Chondrocyte (in vitro differentiated cells): ENCODE results near the gene MARVELD2. TPM values are rescaled to one million over a fixed set of nuclear protein-coding genes. Genes with fewer than 3 reads are reported as not detected.
"Not testable (repeated sequence)": the region's sequence is repeated elsewhere in the genome, so short reads cannot be mapped to it uniquely, and the experiment has no call there.

Source experiments
- DNase-seq: peaks from one replicate; pipeline ENCODE4 v3.0.0; 2021; ENCODE audit warnings: mixed read lengths, low spot score
- H3K27ac Mint-ChIP-seq: one replicate; pipeline ENCODE4 v1.8.0; 2021; ENCODE audit warnings: mild to moderate bottlenecking, moderate library complexity, mixed read lengths; ENCODE audit not compliant: unreplicated experiment
- H3K27me3 Mint-ChIP-seq: 2 replicates; pipeline ENCODE4 v1.8.0; 2021; ENCODE audit warnings: low read depth, mixed read lengths
- H3K36me3 Mint-ChIP-seq: 2 replicates; pipeline ENCODE4 v1.8.0; 2021; ENCODE audit warnings: low read depth, mixed read lengths
- H3K4me1 Mint-ChIP-seq: 2 replicates; pipeline ENCODE4 v1.8.0; 2021; ENCODE audit warnings: low read depth, mild to moderate bottlenecking, mixed read lengths
- H3K4me3 Mint-ChIP-seq: one replicate; pipeline ENCODE4 v1.8.0; 2021; ENCODE audit warnings: mild to moderate bottlenecking, moderate library complexity, mixed read lengths; ENCODE audit not compliant: unreplicated experiment
- H3K9me3 Mint-ChIP-seq: 2 replicates; pipeline ENCODE4 v1.8.0; 2021; ENCODE audit warnings: low read depth, mixed read lengths
- CTCF ChIP-seq: fragments of 200-600 bp; sonication (generic); IDR thresholded peaks from 2 replicates; pipeline ENCODE4 v1.5.0; 2021; ENCODE audit warnings: antibody characterized with exemption, mild to moderate bottlenecking, moderate library complexity
- total RNA-seq: library from RNA; stranded (reverse); gene quantifications from 3 replicates; pipeline ENCODE4 v1.2.1, GENCODE V29; 2021

Gene MARVELD2
- total RNA-seq, 1 donor from 2014 or later: 2.0 TPM

DNA sequence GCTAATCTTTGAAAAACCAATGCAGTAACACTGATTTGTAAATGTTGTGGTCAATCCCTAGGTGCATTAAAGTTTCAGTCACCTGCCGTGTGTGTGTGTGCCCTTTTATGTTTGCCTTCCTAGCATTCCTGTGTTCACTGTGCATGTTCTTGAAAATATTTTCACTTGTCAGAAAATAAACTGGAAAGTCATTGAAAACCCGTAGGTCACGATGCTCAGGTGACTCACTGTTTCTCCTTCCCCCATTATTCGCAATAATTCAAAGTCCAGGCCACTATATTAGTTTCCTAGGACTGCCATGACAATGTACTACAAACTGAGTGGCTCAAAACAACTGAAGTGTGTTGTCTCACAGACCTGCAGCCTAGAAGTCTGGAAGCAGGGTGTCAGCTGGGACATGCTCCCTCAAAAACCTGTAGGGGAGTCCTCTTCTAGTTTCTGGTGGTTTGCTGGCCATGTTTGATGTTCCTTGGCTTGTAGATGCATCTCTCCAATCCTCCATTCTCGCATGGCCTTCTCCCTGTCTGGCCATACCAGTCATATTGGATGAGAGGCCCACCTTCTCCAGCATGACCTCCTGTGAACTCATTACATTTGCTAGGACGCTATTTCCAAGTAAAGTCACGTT is 29.3 kb downstream of the MARVELD2 start:
- TF ChIP-seq CTCF: no peak
- Mint-ChIP-seq H3K4me3 (no peak overlapping the region), H3K4me1 (peaks cover 9% of the 10 kb centered on the region), H3K36me3 (no peaks in the 10 kb centered on the region), H3K27me3 (no peaks in the 10 kb centered on the region), H3K27ac (no peak overlapping the region), H3K9me3 (no peaks in the 10 kb centered on the region)
- DNase-seq: no peak

- no peak overlapping the region for H3K27ac Mint-ChIP-seq
- no peak for DNase-seq
- H3K9me3 Mint-ChIP-seq: no peaks in the 10 kb centered on the region
- H3K27me3 Mint-ChIP-seq: no peaks in the 10 kb centered on the region
- no peak for TF ChIP-seq CTCF
- H3K4me3 Mint-ChIP-seq: no peak overlapping the region
- H3K4me1 Mint-ChIP-seq: peaks cover 3% of the 10 kb centered on the region
- H3K36me3 Mint-ChIP-seq: no peaks in the 10 kb centered on the region
Measured at GRCh38 chr5:69449511-69449910, 34.6 kb downstream of the MARVELD2 start.

- no peak for TF ChIP-seq CTCF
- Mint-ChIP-seq H3K9me3 (no peaks in the 10 kb centered on the region), H3K27me3 (no peaks in the 10 kb centered on the region), H3K36me3 (no peaks in the 10 kb centered on the region), H3K27ac (peak overlapping the region; percentile 55), H3K4me3 (no peak overlapping the region), H3K4me1 (peaks cover 3% of the 10 kb centered on the region)
- DNase-seq: no peak
Measured at GRCh38 chr5:69450116-69450515, 35.2 kb downstream of the MARVELD2 start.

DNA sequence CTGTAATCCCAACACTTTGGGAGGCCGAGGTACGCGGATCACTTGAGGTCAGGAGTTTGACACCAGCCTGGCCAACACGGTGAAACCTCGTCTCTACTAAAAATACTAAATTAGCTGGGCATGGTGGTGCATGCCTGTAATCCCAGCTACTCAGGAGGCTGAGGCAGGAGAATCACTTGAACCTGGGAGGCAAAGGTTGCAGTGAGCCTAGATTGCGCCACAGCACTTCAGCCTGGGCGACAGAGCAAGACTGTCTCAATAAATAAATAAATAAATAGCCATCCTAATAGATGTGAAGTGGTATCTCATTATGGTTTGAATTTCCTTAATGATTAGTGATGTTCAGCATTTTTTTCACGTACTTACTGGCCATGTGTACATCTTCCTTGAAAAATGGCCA is 35.6 kb downstream of the MARVELD2 start:
- H3K4me3 Mint-ChIP-seq, H3K4me1 Mint-ChIP-seq, H3K36me3 Mint-ChIP-seq, DNase-seq, H3K9me3 Mint-ChIP-seq, H3K27me3 Mint-ChIP-seq: not testable (repeated sequence)
- H3K27ac Mint-ChIP-seq: peak overlapping the region; percentile 55

- no peaks in the 10 kb centered on the region for H3K36me3 Mint-ChIP-seq
- H3K27ac Mint-ChIP-seq: no peak overlapping the region
- no peak for TF ChIP-seq CTCF
- no peak overlapping the region for H3K4me3 Mint-ChIP-seq
- peaks cover 3% of the 10 kb centered on the region for H3K4me1 Mint-ChIP-seq
- DNase-seq: no peak
- H3K9me3 Mint-ChIP-seq: no peaks in the 10 kb centered on the region
- no peaks in the 10 kb centered on the region for H3K27me3 Mint-ChIP-seq
Measured at GRCh38 chr5:69451941-69452647, 37.2 kb downstream of the MARVELD2 start.

- not testable (repeated sequence) for H3K27ac Mint-ChIP-seq, H3K4me1 Mint-ChIP-seq, H3K36me3 Mint-ChIP-seq, DNase-seq, H3K9me3 Mint-ChIP-seq, H3K4me3 Mint-ChIP-seq, H3K27me3 Mint-ChIP-seq
Measured at GRCh38 chr5:69453487-69453886, 38.6 kb downstream of the MARVELD2 start.
